Endothelial cell of umbilical vein (primary cell): Measurements from ENCODE around the gene PPIL6. TPM values are rescaled to one million over a fixed set of nuclear protein-coding genes. Genes with fewer than 3 reads are reported as not detected.

Source experiments
- BruUV-seq: library from RNA; stranded (reverse); fragments of 400-500 nt; replicated peaks from 2 replicates; lab custom pipeline; 2021; lab: Mats Ljungman, UMichigan
- CTCF ChIA-PET: fragments of 300-600, 350-600 bp; sonication (Branson Sonifier 250); formaldehyde crosslinking; loops from one replicate; lab custom pipeline; 2021; ENCODE audit warnings: antibody characterized with exemption, inconsistent platforms; lab: Charles Lee
- POLR2A ChIA-PET: fragments of 300-600, 350-600 bp; sonication (Branson Sonifier 250); formaldehyde crosslinking; loops from one replicate; lab custom pipeline; 2021; ENCODE audit warnings: antibody characterized with exemption, inconsistent platforms; lab: Charles Lee
- DNase-seq: peaks from one replicate; pipeline ENCODE4 v3.0.0-alpha.2; 2011; ENCODE audit warnings: low read depth, low spot score
- FAIRE-seq: peaks from 2 replicates; lab custom pipeline; 2011; peaks lifted over from hg19 to GRCh38; lab: Jason Lieb, UNC
- H2AFZ ChIP-seq: 2 replicates; pipeline ENCODE4 v1.6.0; 2012; ENCODE audit warnings: low read depth, low read length, control low read depth, inconsistent platforms
- H3K27ac ChIP-seq: 2 replicates; pipeline ENCODE4 v1.5.1; 2011; ENCODE audit warnings: low read depth, mild to moderate bottlenecking, control low read depth, low read length, moderate library complexity; ENCODE audit not compliant: insufficient read depth
- H3K27me3 ChIP-seq, 2 experiments: 2 replicates each; pipeline versions ENCODE4 v1.6.0 to v1.6.1; 2011; ENCODE audit warnings: low read length in 2 of 2, mixed read lengths in 1 of 2; ENCODE audit not compliant: control insufficient read depth in 2 of 2, insufficient read depth in 2 of 2
- H3K36me3 ChIP-seq, 2 experiments: 2 replicates in 1 of 2; 3 replicates in 1 of 2; pipeline ENCODE4 v1.5.1; 2011; ENCODE audit warnings: low read length in 2 of 2, mild to moderate bottlenecking in 1 of 2, moderate library complexity in 1 of 2; ENCODE audit not compliant: control insufficient read depth in 2 of 2, insufficient read depth in 2 of 2; ENCODE audit errors: extremely low read depth in 1 of 2
- H3K4me1 ChIP-seq: 3 replicates; pipeline ENCODE4 v1.5.1; 2011; ENCODE audit warnings: mild to moderate bottlenecking, low read length; ENCODE audit not compliant: control insufficient read depth, insufficient read depth; ENCODE audit errors: extremely low read depth
- H3K4me2 ChIP-seq: 2 replicates; pipeline ENCODE4 v1.6.1; 2011; ENCODE audit warnings: low read length, control low read depth, mixed read lengths; ENCODE audit not compliant: insufficient read depth
- H3K4me3 ChIP-seq, 3 experiments: fragments of 200-600 bp in 1 of 3; sonication (generic), shearing (Covaris generic) in 1 of 3; replicated peaks in 1 of 3; 2 replicates each; pipeline ENCODE4 v1.5.1; 2011 to 2016; ENCODE audit warnings: control low read depth in 3 of 3, low read length in 3 of 3, mild to moderate bottlenecking in 2 of 3, inconsistent platforms in 1 of 3, low read depth in 1 of 3, moderate library complexity in 1 of 3; ENCODE audit not compliant: insufficient read depth in 1 of 3
- H3K79me2 ChIP-seq: 2 replicates; pipeline ENCODE4 v1.6.0; 2012; ENCODE audit warnings: low read length, inconsistent platforms; ENCODE audit not compliant: control insufficient read depth, insufficient read depth
- H3K9ac ChIP-seq: replicated peaks from 2 replicates; pipeline ENCODE3; 2011; ENCODE audit warnings: low read length, control low read depth; ENCODE audit not compliant: insufficient read depth; ENCODE audit errors: extremely low read depth
- H3K9me1 ChIP-seq: replicated peaks from 3 replicates; pipeline ENCODE4 v1.6.0; 2011; ENCODE audit warnings: mild to moderate bottlenecking, low read length; ENCODE audit not compliant: control insufficient read depth, insufficient read depth; ENCODE audit errors: extremely low read depth
- H3K9me3 ChIP-seq: replicated peaks from 2 replicates; pipeline ENCODE4 v1.5.1; 2012; ENCODE audit warnings: low read length, inconsistent platforms; ENCODE audit not compliant: control insufficient read depth, insufficient read depth
- H4K20me1 ChIP-seq: replicated peaks from 2 replicates; pipeline ENCODE3; 2011; ENCODE audit warnings: mild to moderate bottlenecking, low read length; ENCODE audit not compliant: control insufficient read depth, insufficient read depth; ENCODE audit errors: extremely low read depth
- CTCF ChIP-seq, 2 donors: IDR thresholded peaks; 1 replicate in 1 of 2; 2 replicates in 1 of 2; pipeline ENCODE4 v1.5.1; 2011; ENCODE audit warnings: low read length in 2 of 2, mild to moderate bottlenecking in 2 of 2, moderate library complexity in 2 of 2, control low read depth in 1 of 2, inconsistent platforms in 1 of 2, low read depth in 1 of 2; ENCODE audit not compliant: insufficient read depth in 1 of 2; ENCODE audit errors: extremely low read depth in 1 of 2
- JUN ChIP-seq: IDR thresholded peaks from 2 replicates; pipeline ENCODE4 v1.6.1; 2011; ENCODE audit warnings: borderline replicate concordance, low read depth; ENCODE audit not compliant: insufficient read length, insufficient read depth
- MAX ChIP-seq: IDR thresholded peaks from 2 replicates; pipeline ENCODE4 v1.6.1; 2011; ENCODE audit not compliant: insufficient read depth, insufficient read length
- POLR2A ChIP-seq: IDR thresholded peaks from 2 replicates; pipeline ENCODE4 v1.6.1; 2012; ENCODE audit warnings: low read depth, mild to moderate bottlenecking, control low read depth, low read length
- POLR2AphosphoS5 ChIP-seq: IDR thresholded peaks from 2 replicates; pipeline ENCODE4 v1.6.1; 2012; ENCODE audit warnings: low read depth, mild to moderate bottlenecking, control low read depth, low read length, moderate library complexity; ENCODE audit not compliant: insufficient read depth
- dilution Hi-C: fragments of 300-500 bp; cut with MboI; formaldehyde crosslinking; loops from one replicate; pipeline ENCODE4 v1.15.0; 2019; ENCODE audit warnings: low sequenced_read_pairs; ENCODE audit not compliant: extremely low pct_ligation_motif_present
- intact Hi-C: fragments of 100-400 bp; cut with micrococcal nuclease; formaldehyde crosslinking; loops from one replicate; pipeline ENCODE4 v1.10.0; 2022
- polyA plus RNA-seq, 4 experiments: library from polyadenylated mRNA; depleted of rRNA in 3 of 4; stranded (reverse) in 3 of 4; unstranded in 1 of 4; fragments of >200 nt; gene quantifications; 2 replicates each; pipeline versions ENCODE4 v1.2.1 to v1.2.3, GENCODE V29; 2011 to 2012; ENCODE audit warnings: missing spikeins in 1 of 4
- total RNA-seq: library from RNA; stranded (reverse); gene quantifications from 2 replicates; pipeline ENCODE4 v1.2.3, GENCODE V29; 2021

Gene PPIL6
- total and polyA plus RNA-seq, 2 donors (not counting 3 experiments of a cell fraction or from before 2014, with no cell fraction given) = 0.11 to 0.33 TPM

GRCh38 chr6:109442393-109442924, 2.0 kb upstream of the PPIL6 start:
- H3K4me1 ChIP-seq = peaks cover 3% of the 10 kb centered on the region
- intact Hi-C loops (loop anchor here (5.0 kb wide), 1 partner anchor 40 kb away; the partner anchor contains the start of gene ZBTB24), dilution Hi-C loops (no loop called here)
- no peak overlapping the region for H3K9ac ChIP-seq
- no peaks in the 10 kb centered on the region for H3K9me3 ChIP-seq
- no peaks in the 10 kb centered on the region for H4K20me1 ChIP-seq
- H3K36me3 ChIP-seq = peaks cover 0 to 17% of the 10 kb centered on the region in 2 experiments
- no peak for FAIRE-seq
- no peak overlapping the region for H3K4me3 ChIP-seq
- TF ChIP-seq POLR2A (no peak), MAX (no peak), POLR2AphosphoS5 (peak; percentile 26), JUN (no peak)
- H3K79me2 ChIP-seq = no peaks in the 10 kb centered on the region
- no peak overlapping the region for H3K27ac ChIP-seq
- no peak for DNase-seq
- H3K9me1 ChIP-seq = no peaks in the 10 kb centered on the region
- H3K4me2 ChIP-seq = no peak overlapping the region
- no TSS peak for BruUV-seq
- ChIA-PET CTCF (interaction anchor here (0.7 to 4.3 kb wide), 4 partner anchors 13 to 348 kb away, joined by 4 to 20 read pairs (median 14); partner anchors contain the start of genes CD164 and MICAL1), POLR2A (no interaction called here)
- no peak overlapping the region for H2AFZ ChIP-seq
- no peaks in the 10 kb centered on the region for H3K27me3 ChIP-seq

- H4K20me1 ChIP-seq = no peaks in the 10 kb centered on the region
- peaks cover 3% of the 10 kb centered on the region for H3K4me1 ChIP-seq
- ChIA-PET CTCF (interaction anchor here (0.5 to 4.3 kb wide), 10 partner anchors 9 to 623 kb away, joined by 3 to 20 read pairs (median 6); partner anchors contain the start of genes CD164 and MICAL1), POLR2A (interaction anchor here (1.1 kb wide), 1 partner anchor 347 kb away, joined by 4 read pairs; the partner anchor contains the start of gene SESN1)
- FAIRE-seq (peak; percentile 12), DNase-seq (peak; percentile 59)
- no peaks in the 10 kb centered on the region for H3K27me3 ChIP-seq
- H3K9me3 ChIP-seq = no peaks in the 10 kb centered on the region
- dilution Hi-C loops = no loop called here
- H3K9ac ChIP-seq = peak overlapping the region; percentile 52
- intact Hi-C loops = loop anchor here (2.0 to 5.0 kb wide), 3 partner anchors 41 to 346 kb away; partner anchors contain the start of genes CEP57L1, SESN1 and ZBTB24
- H3K79me2 ChIP-seq = no peaks in the 10 kb centered on the region
- H3K4me2 ChIP-seq = peak overlapping the region; percentile 68
- H3K27ac ChIP-seq = peak overlapping the region; percentile 59
- H2AFZ ChIP-seq = peak overlapping the region; percentile 70
- TF ChIP-seq CTCF (IDR thresholded peaks at IDR 0.05; ENCODE audit: extremely low read depth in 1 of 2, insufficient read depth in 1 of 2, low read depth in 1 of 2, low read length in 2 of 2) = peak; percentile 8 to 25
- TF ChIP-seq POLR2A = no peak
- TSS peak; percentile 33 for BruUV-seq
- no peaks in the 10 kb centered on the region for H3K9me1 ChIP-seq
- H3K4me3 ChIP-seq = peak overlapping the region; percentile 62 to 73 (median 66)
- peaks cover 0 to 14% of the 10 kb centered on the region in 2 experiments for H3K36me3 ChIP-seq
Observed at GRCh38 chr6:109441069-109441816, 815 bp upstream of the PPIL6 start.
